ENCODE results near the gene TAGLN2. TPM values are rescaled to one million over a fixed set of nuclear protein-coding genes. Genes with fewer than 3 reads are reported as not detected.

Gene TAGLN2
- total and polyA plus RNA-seq, 5 donors from 2014 or later: 503 to 1,055 (median 860) TPM

DNA sequence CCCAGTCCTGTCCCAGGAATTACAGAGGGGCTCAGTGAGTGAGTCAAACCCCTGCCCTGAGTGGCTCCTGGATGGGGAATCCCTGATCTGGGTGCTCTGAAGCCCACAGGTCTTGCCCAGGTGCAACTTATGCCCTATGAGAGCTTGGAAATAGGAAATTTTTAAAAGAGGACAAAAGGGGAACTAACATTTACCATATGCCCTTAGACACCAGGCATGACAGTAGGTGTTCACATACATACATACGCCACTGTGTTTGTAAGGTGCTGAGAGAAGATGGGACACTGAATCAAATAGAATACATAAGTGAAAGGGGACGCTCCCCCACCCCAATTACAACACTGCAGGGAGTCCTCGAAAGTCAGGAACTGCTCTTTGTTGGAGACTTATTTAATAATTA, 26.8 kb downstream of the TAGLN2 start:
- Histone ChIP-seq H3K9me3 (ENCODE audit: control insufficient read depth in 2 of 2, low read length in 2 of 2) (no peaks in the 10 kb centered on the region), H3K4me3 (ENCODE audit: low read depth, low read length) (no peak overlapping the region), H3K27ac (ENCODE audit: insufficient read depth, low read length, poor library complexity, severe bottlenecking) (no peak overlapping the region), H3K36me3 (ENCODE audit: control insufficient read depth, insufficient read depth, low read length) (no peaks in the 10 kb centered on the region), H3K27me3 (ENCODE audit: control insufficient read depth, insufficient read depth, low read length) (peaks cover 2% of the 10 kb centered on the region), H3K4me1 (ENCODE audit: control insufficient read depth, insufficient read depth, low read length, poor library complexity, severe bottlenecking) (no peaks in the 10 kb centered on the region)
- Mint-ChIP-seq H3K9me3 (no peaks in the 10 kb centered on the region), H3K27me3 (peaks cover 4% of the 10 kb centered on the region), H3K4me1 (peaks cover 0 to 5% (median 1%) of the 10 kb centered on the region in 4 donors), H3K27ac (peak overlapping the region in 1 of 3 donors; percentile 34), H3K4me3 (no peak overlapping the region), H3K36me3 (peaks cover 4% of the 10 kb centered on the region)
- peak in 1 of 2 donors; percentile 20 for ATAC-seq (ENCODE audit: low read depth in 2 of 2)
- DNase-seq: no peak

DNA sequence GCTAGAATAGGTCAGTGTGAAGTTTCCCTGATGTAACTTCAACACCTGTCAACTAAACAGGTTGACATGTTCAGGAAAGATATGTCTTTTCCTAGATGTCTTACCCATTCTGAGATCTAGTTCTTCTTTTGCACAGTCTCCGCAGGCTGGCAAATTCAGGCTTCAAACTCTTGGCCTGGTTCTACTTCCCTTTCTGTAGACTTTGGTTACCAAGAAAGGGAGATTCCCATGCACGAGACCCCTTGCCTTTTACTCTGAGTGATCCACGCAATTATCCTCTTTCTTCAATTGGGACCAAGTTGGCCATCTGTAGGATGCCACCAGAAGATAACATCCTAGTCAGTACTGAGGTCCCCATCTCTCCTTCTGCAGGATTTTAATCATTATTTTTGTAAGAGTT, 27.3 kb downstream of the TAGLN2 start:
- H3K27ac ChIP-seq (ENCODE audit: insufficient read depth, low read length, poor library complexity, severe bottlenecking): no peak overlapping the region
- no peak overlapping the region for H3K4me3 ChIP-seq (ENCODE audit: low read depth, low read length)
- Mint-ChIP-seq H3K36me3 (no peaks in the 10 kb centered on the region), H3K4me3 (no peak overlapping the region), H3K27me3 (peaks cover 4% of the 10 kb centered on the region), H3K27ac (peak overlapping the region in 1 of 3 donors; percentile 34), H3K4me1 (peaks cover 0 to 5% (median 1%) of the 10 kb centered on the region in 4 donors), H3K9me3 (no peaks in the 10 kb centered on the region)
- no peaks in the 10 kb centered on the region for H3K4me1 ChIP-seq (ENCODE audit: control insufficient read depth, insufficient read depth, low read length, poor library complexity, severe bottlenecking)
- ATAC-seq (ENCODE audit: low read depth in 2 of 2): peak in 1 of 2 donors; percentile 24
- no peaks in the 10 kb centered on the region for H3K36me3 ChIP-seq (ENCODE audit: control insufficient read depth, insufficient read depth, low read length)
- DNase-seq: no peak
- H3K9me3 ChIP-seq (ENCODE audit: control insufficient read depth in 2 of 2, low read length in 2 of 2): no peaks in the 10 kb centered on the region
- peaks cover 2% of the 10 kb centered on the region for H3K27me3 ChIP-seq (ENCODE audit: control insufficient read depth, insufficient read depth, low read length)

DNA sequence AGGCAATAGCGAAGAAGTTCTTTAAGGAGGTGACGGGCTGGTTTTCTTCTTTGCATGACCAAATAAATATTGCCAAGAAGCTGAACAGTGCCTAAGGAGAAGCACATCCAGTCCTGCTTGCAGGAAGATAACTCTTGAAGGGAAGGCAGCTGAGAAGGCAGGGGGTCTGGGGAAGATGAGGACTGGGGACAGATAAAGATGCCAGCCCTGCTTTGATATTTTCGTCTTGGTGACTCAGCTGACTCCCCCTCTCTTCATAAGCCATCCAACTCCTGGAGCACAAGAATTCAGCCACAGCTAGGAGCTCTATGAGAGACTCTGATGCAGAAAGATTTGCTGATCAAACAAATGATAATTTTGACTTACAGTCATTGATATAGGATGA, 28.8 kb downstream of the TAGLN2 start:
- ATAC-seq (ENCODE audit: low read depth in 2 of 2): no peak
- H3K27ac ChIP-seq (ENCODE audit: insufficient read depth, low read length, poor library complexity, severe bottlenecking): no peak overlapping the region
- H3K4me1 ChIP-seq (ENCODE audit: control insufficient read depth, insufficient read depth, low read length, poor library complexity, severe bottlenecking): no peaks in the 10 kb centered on the region
- H3K9me3 Mint-ChIP-seq: no peaks in the 10 kb centered on the region
- peaks cover 4% of the 10 kb centered on the region for H3K27me3 Mint-ChIP-seq
- H3K27me3 ChIP-seq (ENCODE audit: control insufficient read depth, insufficient read depth, low read length): peaks cover 2% of the 10 kb centered on the region
- H3K9me3 ChIP-seq (ENCODE audit: control insufficient read depth in 2 of 2, low read length in 2 of 2): no peaks in the 10 kb centered on the region
- H3K4me3 Mint-ChIP-seq: no peak overlapping the region
- peaks cover 0 to 7% (median 5%) of the 10 kb centered on the region in 4 donors for H3K4me1 Mint-ChIP-seq
- no peaks in the 10 kb centered on the region for H3K36me3 ChIP-seq (ENCODE audit: control insufficient read depth, insufficient read depth, low read length)
- no peak overlapping the region for H3K4me3 ChIP-seq (ENCODE audit: low read depth, low read length)
- H3K36me3 Mint-ChIP-seq: no peaks in the 10 kb centered on the region
- peak overlapping the region in 2 of 3 donors; percentile 29 to 44 for H3K27ac Mint-ChIP-seq
- DNase-seq: no peak

DNA sequence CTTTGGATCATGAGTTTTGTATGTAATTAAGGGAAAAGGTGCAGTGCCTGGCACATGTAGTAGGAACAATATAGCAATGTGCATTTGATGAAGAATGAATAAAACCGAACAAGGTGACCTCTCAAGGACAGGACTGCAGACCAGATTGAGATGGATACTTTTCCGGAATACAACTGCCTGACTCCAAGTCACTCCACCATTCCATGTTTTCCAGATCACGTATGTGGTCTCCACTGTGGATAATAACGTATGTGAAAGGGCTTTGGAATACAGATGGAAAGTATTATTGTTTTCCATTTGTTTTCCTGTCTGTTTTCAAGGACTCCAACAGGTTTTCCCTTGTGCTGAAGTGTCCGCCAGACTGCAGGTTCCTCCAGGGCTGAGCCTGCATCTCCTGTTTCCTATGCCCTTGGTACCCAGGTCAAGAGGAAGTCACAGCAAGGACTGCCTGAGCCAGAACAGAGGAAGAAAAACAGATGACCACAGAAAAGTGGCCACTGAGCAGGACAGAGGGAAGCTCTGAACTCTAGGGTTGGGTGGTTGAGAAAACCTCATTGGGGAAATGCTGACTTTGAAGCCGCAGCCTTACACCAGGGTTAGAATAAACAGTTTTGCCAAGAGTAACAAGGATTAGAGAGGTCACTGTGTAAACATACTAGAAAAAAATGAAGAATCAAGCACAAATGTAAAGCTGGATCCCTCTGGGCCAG, 29.3 kb downstream of the TAGLN2 start:
- Mint-ChIP-seq H3K27me3 (peaks cover 4% of the 10 kb centered on the region), H3K9me3 (no peaks in the 10 kb centered on the region), H3K4me3 (no peak overlapping the region), H3K4me1 (peaks cover 0 to 8% (median 6%) of the 10 kb centered on the region in 4 donors), H3K27ac (peak overlapping the region in 2 of 3 donors; percentile 29 to 44), H3K36me3 (no peaks in the 10 kb centered on the region)
- no peaks in the 10 kb centered on the region for H3K4me1 ChIP-seq (ENCODE audit: control insufficient read depth, insufficient read depth, low read length, poor library complexity, severe bottlenecking)
- no peak overlapping the region for H3K4me3 ChIP-seq (ENCODE audit: low read depth, low read length)
- no peak overlapping the region for H3K27ac ChIP-seq (ENCODE audit: insufficient read depth, low read length, poor library complexity, severe bottlenecking)
- no peaks in the 10 kb centered on the region for H3K36me3 ChIP-seq (ENCODE audit: control insufficient read depth, insufficient read depth, low read length)
- no peak for DNase-seq
- no peak for ATAC-seq (ENCODE audit: low read depth in 2 of 2)
- H3K27me3 ChIP-seq (ENCODE audit: control insufficient read depth, insufficient read depth, low read length): peaks cover 2% of the 10 kb centered on the region
- H3K9me3 ChIP-seq (ENCODE audit: control insufficient read depth in 2 of 2, low read length in 2 of 2): no peaks in the 10 kb centered on the region

DNA sequence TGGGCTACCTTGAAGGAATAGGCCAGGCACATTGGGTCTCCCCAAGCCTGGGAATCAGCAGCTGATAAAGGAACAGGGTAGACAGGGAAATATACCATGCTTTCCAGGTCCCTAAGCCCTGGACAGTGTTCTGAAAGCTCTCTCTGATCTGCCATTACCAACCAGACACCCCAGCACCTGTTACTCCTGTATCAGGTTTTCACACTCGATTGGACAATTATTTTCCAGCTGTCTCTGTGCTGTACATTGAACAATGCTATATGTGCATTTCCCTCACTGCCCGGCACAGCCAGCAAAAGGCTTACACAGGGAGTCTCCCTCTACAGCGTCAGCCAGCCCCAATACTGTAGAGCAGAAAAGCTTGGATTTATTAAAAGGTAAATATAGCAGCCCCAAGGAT, 30.0 kb downstream of the TAGLN2 start:
- Mint-ChIP-seq H3K9me3 (no peaks in the 10 kb centered on the region), H3K4me3 (no peak overlapping the region), H3K4me1 (peaks cover 2 to 8% (median 4%) of the 10 kb centered on the region in 4 donors), H3K36me3 (no peaks in the 10 kb centered on the region), H3K27me3 (peaks cover 4% of the 10 kb centered on the region), H3K27ac (no peak overlapping the region)
- DNase-seq (no peak), ATAC-seq (ENCODE audit: low read depth in 2 of 2) (no peak)
- Histone ChIP-seq H3K36me3 (ENCODE audit: control insufficient read depth, insufficient read depth, low read length) (no peaks in the 10 kb centered on the region), H3K4me3 (ENCODE audit: low read depth, low read length) (no peak overlapping the region), H3K9me3 (ENCODE audit: control insufficient read depth in 2 of 2, low read length in 2 of 2) (no peaks in the 10 kb centered on the region), H3K27ac (ENCODE audit: insufficient read depth, low read length, poor library complexity, severe bottlenecking) (no peak overlapping the region), H3K4me1 (ENCODE audit: control insufficient read depth, insufficient read depth, low read length, poor library complexity, severe bottlenecking) (peaks cover under 1% of the 10 kb centered on the region), H3K27me3 (ENCODE audit: control insufficient read depth, insufficient read depth, low read length) (peaks cover 2% of the 10 kb centered on the region)

DNA sequence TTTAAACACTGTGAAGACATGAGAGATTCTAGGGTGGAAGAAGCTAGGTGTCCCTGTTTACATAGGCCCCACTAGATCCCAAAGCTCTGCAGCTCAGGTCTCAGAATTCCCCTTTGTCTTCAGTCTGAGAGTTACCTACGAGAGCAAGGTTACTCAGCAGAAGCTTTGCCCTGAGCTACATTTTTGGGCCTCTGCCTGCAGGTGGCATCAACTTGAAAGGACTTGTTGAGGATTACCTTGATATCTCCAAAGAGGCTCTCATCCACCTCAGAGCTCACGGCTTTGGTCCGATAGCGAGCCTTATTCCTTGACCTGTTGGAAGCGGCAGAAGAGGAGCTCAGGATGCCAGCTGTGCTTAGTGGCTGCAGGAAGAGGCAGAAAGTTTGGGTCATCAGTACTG, 32.4 kb downstream of the TAGLN2 start:
- H3K4me1 ChIP-seq (ENCODE audit: control insufficient read depth, insufficient read depth, low read length, poor library complexity, severe bottlenecking): peaks cover 7% of the 10 kb centered on the region
- peaks cover 4% of the 10 kb centered on the region for H3K27me3 Mint-ChIP-seq
- H3K27me3 ChIP-seq (ENCODE audit: control insufficient read depth, insufficient read depth, low read length): peaks cover 2% of the 10 kb centered on the region
- DNase-seq: peak in 1 of 3 donors; percentile 38
- H3K9me3 ChIP-seq (ENCODE audit: control insufficient read depth in 2 of 2, low read length in 2 of 2): no peaks in the 10 kb centered on the region
- H3K36me3 Mint-ChIP-seq: no peaks in the 10 kb centered on the region
- no peak overlapping the region for H3K4me3 Mint-ChIP-seq
- no peak for ATAC-seq (ENCODE audit: low read depth in 2 of 2)
- no peak overlapping the region for H3K4me3 ChIP-seq (ENCODE audit: low read depth, low read length)
- H3K4me1 Mint-ChIP-seq: peaks cover 4 to 19% (median 14%) of the 10 kb centered on the region in 4 donors
- H3K36me3 ChIP-seq (ENCODE audit: control insufficient read depth, insufficient read depth, low read length): no peaks in the 10 kb centered on the region
- no peaks in the 10 kb centered on the region for H3K9me3 Mint-ChIP-seq
- no peak overlapping the region for H3K27ac Mint-ChIP-seq
- no peak overlapping the region for H3K27ac ChIP-seq (ENCODE audit: insufficient read depth, low read length, poor library complexity, severe bottlenecking)

DNA sequence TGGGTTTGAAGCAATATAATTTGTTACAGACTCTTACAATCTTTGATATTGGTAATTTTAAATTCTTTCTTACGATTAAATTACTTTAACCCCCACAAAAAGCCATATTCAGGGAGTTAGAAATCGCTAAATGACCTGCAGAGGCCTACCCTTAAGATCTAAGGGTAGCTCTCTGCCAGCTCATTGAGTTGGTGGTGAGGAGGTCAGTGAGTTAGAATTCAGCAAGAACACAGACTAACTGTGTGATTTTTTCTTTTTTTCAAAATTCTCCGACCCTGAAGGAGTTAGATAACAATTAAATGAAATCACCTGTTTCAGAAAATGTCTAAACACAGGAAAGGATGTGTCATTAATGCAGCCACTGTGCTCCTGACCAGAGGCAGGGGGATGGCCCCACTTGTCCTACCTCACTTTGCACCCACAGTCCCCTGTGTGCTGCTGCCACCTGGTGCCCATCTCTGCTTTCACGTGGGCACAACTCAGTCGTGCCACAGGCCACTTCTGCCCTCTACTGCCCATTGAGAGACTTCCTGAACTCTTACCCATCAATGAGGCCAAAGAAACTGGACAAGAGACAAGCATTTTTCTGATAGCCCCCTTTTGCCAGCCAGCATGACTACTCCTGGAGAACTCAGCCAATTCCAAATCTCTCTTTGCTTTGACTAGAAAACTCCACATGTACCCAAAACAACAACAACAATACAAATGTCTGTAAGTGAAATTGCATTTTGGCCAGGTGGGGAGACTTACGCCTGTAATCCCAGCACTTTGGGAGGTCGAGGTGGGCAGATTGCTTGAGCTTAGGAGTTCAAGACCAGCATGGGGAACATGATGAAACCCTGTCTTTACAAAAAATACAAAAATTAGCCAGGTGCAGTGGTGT, 33.8 kb downstream of the TAGLN2 start:
- no peaks in the 10 kb centered on the region for H3K36me3 Mint-ChIP-seq
- ATAC-seq (ENCODE audit: low read depth in 2 of 2) (peak; percentile 88 to 91), DNase-seq (peak; percentile 55 to 77 (median 67))
- Histone ChIP-seq H3K27ac (ENCODE audit: insufficient read depth, low read length, poor library complexity, severe bottlenecking) (no peak overlapping the region), H3K36me3 (ENCODE audit: control insufficient read depth, insufficient read depth, low read length) (no peaks in the 10 kb centered on the region), H3K4me1 (ENCODE audit: control insufficient read depth, insufficient read depth, low read length, poor library complexity, severe bottlenecking) (peaks cover 7% of the 10 kb centered on the region), H3K27me3 (ENCODE audit: control insufficient read depth, insufficient read depth, low read length) (peaks cover 2% of the 10 kb centered on the region), H3K4me3 (ENCODE audit: low read depth, low read length) (no peak overlapping the region), H3K9me3 (ENCODE audit: control insufficient read depth in 2 of 2, low read length in 2 of 2) (no peaks in the 10 kb centered on the region)
- H3K9me3 Mint-ChIP-seq: no peaks in the 10 kb centered on the region
- H3K27ac Mint-ChIP-seq: peak overlapping the region; percentile 52 to 73 (median 55)
- H3K27me3 Mint-ChIP-seq: peaks cover 4% of the 10 kb centered on the region
- peaks cover 4 to 19% (median 14%) of the 10 kb centered on the region in 4 donors for H3K4me1 Mint-ChIP-seq
- no peak overlapping the region for H3K4me3 Mint-ChIP-seq
